HG03025 (cell line): ENCODE results near the gene PTCD1.
"Not testable (repeated sequence)": the region's sequence is repeated elsewhere in the genome, so short reads cannot be mapped to it uniquely, and the experiment has no call there.

Source experiments
- ATAC-seq: cut with Tn5 transposase; IDR thresholded peaks from one replicate; pipeline ENCODE4 v1.9.1; 2021; ENCODE audit warnings: mild to moderate bottlenecking, moderate library complexity; ENCODE audit not compliant: unreplicated experiment, low FRiP score

The PTCD1 gene

GRCh38 chr7:99392046-99392445, 46.6 kb downstream of the PTCD1 start:
- ATAC-seq = no peak

DNA sequence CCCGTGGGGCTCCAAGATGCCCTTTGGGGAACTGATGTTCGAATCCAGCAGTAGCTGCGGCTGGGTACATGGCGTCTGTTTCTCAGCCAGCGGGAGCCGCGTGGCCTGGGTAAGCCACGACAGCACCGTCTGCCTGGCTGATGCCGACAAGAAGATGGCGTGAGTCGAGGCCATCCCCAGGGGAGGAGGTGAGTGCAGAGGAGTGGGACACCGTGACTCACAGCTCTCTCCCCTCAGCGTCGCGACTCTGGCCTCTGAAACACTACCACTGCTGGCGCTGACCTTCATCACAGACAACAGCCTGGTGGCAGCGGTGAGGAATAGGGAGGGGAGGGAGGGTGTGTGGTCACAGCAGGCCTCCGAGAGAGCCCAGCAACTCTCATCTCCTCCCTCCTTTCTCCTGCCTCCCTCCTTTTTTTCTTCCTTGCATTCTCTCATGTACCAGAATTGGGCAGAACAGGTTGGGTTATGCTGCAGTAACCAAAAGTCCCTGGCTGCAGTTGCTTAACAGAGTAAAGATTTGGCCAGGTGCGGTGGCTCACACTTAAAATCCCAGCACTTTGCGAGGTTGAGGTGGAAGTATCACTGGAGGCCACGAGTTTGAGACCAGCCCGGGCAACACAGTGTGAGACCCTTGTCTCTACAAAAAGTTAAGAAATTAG, 47.5 kb downstream of the PTCD1 start:
- ATAC-seq = no peak

DNA sequence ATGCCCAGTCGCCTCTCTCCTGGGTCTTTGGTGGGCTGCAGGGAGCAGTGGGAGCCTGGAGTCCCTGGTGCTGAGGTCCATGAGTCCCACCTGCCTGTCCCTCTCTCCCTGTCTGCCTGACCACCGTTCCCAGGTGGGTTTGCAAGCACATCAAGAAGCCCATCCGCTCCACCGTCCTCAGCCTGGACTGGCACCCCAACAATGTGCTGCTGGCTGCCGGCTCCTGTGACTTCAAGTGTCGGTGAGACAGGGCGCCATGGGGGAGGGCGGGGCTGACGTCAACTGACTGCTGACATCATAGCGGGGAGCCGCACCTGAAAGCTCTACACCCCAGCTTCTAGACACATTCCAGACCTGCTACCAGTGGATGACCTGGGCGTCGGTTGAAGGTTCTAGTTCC, 48.8 kb downstream of the PTCD1 start:
- ATAC-seq = no peak

- no peak for ATAC-seq
These were observed 50.7 kb downstream of the PTCD1 start for GRCh38 chr7:99387912-99388311.

DNA sequence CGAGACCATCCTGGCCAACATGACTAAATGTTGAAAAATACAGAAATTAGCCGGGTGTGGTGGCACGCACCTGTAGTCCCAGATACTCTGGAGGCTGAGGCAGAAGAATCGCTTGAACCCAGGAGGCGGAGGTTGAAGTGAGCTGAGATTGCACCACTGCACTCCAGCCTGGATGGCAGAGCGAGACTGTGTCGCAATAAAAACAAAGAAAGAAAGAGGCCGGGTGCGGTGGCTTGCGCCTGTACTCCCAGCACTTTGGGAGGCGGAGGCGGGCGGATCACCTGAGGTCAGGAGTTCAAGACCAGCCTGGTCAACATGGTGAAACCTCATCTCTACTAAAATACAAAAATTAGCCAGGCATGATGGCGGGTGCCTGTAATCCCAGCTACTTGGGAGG, 51.4 kb downstream of the PTCD1 start:
- not testable (repeated sequence) for ATAC-seq

- no peak for ATAC-seq
These were observed 51.9 kb downstream of the PTCD1 start for GRCh38 chr7:99386584-99387238.

DNA sequence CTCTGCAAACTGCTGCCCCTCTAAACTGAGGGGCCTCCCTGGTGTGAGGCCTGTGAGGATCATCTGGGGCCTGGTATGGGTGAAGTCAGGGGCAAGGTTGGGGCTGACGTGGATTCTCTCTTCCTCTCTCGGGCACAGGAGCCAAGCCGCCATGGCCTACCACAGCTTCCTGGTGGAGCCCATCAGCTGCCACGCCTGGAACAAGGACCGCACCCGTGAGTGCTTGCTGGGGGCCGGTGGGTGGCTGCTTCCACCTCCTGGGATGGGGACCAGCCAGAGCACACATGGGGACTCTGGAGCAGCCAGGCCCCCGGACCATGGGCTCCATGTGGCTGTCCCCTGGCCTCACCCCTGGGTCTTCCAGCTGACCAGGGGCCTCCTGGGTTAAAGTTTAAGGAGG, 53.0 kb downstream of the PTCD1 start:
- ATAC-seq = no peak

DNA sequence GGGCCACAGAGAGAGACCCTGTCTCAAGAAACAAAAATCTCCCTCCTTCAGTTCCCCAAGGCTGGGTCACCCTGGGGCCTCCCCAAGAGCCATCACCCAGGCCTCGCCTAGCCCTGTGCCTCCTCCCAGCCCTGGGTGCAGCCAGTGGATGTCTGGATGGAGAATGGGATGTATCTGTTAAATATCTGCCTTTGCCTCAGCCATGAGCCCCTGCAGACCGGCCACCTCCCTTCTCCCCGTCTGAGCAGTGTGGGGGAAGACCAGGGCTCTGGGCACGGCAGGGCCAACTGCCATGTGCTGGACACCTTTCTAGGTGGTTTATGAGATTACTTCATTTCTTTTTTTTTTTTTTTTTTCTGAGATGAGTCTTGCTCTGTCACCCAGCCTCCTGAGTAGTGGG, 54.1 kb downstream of the PTCD1 start:
- ATAC-seq = no peak

DNA sequence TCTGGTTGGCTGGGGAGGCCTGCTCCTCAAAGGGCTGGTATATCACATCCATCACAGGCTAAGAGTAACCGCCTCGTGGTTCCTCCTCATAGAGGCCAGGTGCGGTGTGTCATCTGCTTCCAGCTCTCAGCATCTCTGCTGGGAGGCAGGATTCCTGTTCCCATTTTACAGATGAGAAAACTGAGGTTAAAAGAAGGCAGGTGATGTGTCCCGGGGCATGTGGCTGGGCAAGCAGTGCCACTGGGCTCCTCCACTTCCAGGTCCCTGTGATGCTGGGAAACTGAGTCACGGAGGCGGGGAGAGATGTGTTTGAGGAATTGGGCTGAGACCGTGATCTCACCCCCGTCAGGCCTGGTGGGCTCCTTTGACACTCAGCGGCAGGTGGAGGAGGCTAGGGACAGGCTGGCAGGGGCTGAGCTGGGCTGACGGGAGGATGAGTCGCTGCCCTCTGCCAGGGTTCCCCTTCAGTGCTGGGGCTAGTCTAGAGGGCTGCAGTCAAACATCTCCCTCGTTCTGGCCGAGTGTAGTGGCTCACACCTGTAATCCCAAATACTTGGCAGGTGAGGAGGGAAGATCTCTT, 54.7 kb downstream of the PTCD1 start:
- ATAC-seq = no peak

DNA sequence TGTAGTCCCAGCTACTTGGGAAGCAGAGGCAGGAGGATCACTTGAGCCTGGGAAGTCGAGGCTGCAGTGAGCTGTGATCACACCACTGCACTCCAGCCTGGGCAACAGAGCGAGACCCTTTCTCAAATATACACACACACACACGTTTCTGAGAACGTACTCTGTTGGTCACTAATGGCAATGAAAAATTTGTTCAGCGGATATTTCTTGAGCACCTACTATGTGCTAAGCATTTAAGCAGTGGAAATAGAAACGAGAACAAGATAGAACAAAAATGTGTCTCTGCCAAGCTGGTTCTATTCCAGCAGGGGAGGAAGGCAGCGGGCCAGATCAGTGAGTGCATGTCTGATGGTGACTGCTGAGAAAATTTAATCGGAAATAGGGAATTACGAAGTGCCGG, 55.4 kb downstream of the PTCD1 start:
- no peak for ATAC-seq

DNA sequence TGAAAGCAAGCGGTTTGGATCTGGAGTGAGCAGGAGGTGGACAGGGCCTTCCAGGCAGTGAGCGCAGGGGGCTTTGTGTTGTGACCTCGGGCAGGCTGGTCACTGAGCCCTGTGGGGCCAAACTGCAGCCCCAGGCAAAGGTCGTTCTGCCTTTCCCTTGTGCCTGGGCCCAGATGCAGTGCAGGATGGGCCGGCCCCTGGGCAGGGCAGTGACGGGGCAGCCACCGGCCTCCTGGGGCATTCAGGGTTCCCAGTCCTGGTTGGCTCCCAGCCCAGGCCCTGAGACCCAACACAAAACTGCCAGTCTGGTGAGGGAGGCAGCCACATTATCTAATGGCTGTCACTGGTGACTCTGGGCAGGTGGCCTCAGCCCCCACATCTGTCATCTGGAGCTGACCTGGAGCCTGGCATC, 56.9 kb downstream of the PTCD1 start:
- no peak for ATAC-seq

GRCh38 chr7:99380823-99381663, 57.6 kb downstream of the PTCD1 start:
- peak; percentile 69 for ATAC-seq

DNA sequence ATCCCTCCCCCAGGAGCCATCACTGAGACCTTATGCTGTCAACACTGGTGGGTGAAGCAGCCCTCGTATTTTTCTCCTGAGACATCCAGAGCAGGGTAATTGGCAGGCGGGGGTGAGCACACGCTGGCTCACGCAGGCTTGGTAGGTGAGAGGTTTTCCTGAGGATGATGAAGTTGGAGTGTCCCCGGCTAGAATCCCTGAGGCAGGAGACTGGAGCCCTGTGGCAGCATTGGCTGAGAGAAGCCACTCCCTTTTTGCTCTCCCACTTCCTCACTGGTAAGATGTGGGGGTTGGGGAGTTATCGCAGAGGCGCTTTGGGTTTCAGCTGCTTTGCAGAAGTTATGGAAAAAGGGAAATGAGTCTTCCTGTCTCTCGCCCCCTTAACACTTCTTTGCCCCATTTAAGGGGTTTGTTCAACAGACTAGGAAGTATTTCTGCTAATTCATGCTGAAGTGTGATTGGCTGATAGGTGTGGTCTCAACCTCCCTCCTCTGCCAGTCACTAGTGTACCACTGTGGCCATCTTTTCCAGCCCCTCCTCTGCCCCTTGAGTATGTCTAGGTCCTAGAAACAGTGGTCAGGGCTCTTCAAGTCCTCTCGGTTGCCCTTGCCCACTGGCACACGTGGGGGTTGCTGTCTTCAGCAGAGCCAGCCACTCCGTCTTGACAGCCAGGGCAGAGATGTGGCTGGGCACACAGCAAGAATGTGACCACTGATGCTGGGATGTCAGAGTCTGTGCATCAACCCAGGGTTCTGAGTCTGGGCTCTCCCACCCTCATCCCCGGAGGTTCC, 58.4 kb downstream of the PTCD1 start:
- peak; percentile 31 for ATAC-seq

GRCh38 chr7:99379693-99380031, 58.9 kb downstream of the PTCD1 start:
- not testable (repeated sequence) for ATAC-seq

GRCh38 chr7:99379043-99379577, 59.5 kb downstream of the PTCD1 start:
- ATAC-seq = no peak

- peak; percentile 36 for ATAC-seq
These were observed 63.4 kb downstream of the PTCD1 start for GRCh38 chr7:99375070-99375807.

DNA sequence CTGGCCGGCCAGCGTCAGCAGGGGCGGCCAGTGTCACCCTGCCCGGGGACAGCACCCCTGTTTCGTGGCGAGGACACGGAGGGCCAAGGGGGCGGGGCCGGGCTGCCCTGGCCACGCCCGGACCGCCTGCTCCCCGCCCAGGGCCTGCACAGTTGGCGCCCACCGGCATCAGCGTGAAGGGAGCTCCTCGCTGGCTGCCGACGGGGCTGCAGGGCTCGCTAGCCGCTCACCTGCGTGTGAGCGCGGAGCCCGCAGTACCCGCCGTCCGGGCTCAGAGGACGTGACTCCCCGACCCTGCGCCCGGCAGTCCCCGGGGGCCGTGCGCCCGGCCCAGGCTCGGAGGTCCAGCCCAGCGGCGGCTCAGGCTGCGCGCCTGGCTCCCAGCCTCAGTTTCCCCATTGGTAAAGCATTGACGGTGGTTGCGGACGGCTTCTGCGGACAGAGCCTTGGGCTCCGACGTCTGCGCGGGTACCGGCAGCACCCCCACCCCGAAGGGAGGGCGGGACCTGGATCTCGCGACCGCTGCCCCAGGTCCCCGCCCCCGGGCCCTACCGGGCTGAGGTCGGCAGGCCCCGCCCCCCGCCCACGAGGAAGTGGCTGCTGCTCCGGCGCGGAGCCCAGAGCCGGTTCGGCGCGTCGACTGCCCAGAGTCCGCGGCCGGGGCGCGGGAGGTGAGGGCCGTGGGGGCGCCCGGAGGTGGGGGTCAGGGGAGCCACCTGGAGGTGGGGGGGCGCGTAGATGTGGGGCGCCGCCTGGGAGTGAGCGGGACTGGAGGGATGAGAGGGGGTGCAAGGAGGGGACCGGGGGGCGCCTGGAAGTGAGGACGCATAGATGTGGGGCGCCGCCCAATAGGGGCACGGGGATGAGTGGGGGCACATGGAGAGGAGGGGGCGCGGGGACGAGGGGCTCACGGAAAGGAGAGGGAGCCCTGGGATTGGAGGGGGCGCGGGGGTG, 64.2 kb downstream of the PTCD1 start, which contains the start of gene ARPC1B:
TSS of gene ARPC1B (plus strand) at position 620 of the 954 bp plus-strand sequence. CDS start 10,985 bp downstream, outside the sequence.
- peak; percentile 43 for ATAC-seq
